MM.1S (cell line): Measurements from ENCODE around the gene DEAF1.

Experiments used
- CTCF ChIP-seq: fragments of 300-600 bp; sonication (generic); IDR thresholded peaks from 2 replicates; pipeline ENCODE4 v1.5.1; 2016; ENCODE audit warnings: antibody characterized with exemption, low read length, mixed read lengths
- EZH2 ChIP-seq: fragments of 300-600 bp; sonication (generic); optimal IDR thresholded peaks from 2 replicates; pipeline ENCODE3; 2017; ENCODE audit warnings: low read depth, mild to moderate bottlenecking, antibody characterized with exemption, low read length, mixed read lengths

- TF ChIP-seq CTCF (no peak), EZH2 (no peak)
Measured at GRCh38 chr11:737366-737765, 42.3 kb upstream of the DEAF1 start.
